SH-SY5Y (cell line): ENCODE measurements around the gene ROR2.

Source experiments
- GATA2 ChIP-seq: IDR thresholded peaks from 2 replicates; pipeline ENCODE4 v1.6.1; 2011; ENCODE audit warnings: mild to moderate bottlenecking, low read depth, low read length
- GATA3 ChIP-seq: IDR thresholded peaks from 2 replicates; pipeline ENCODE4 v1.6.1; 2011; ENCODE audit warnings: low read depth, mild to moderate bottlenecking, low read length, moderate library complexity

Gene ROR2

DNA sequence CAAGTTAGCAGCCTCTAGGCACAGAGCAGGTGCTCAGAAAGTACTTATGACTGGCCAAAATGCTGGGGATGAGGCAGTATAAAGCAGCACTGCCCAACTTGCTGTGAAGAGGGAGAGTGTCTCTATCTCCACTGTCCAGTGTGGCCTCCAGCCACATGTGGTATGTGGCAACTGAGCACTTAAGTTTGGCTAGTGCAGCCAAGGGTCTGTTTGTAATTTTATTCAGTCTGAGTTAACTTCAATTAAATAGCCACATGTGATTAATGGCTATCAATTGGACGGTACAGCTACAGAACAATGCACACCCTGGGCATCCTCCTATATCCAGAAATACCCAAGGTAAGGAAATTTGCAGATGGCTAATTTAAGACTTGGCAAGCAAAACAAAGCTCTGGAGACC lies 26.9 kb downstream of the ROR2 start:
- no peak for TF ChIP-seq GATA2

DNA sequence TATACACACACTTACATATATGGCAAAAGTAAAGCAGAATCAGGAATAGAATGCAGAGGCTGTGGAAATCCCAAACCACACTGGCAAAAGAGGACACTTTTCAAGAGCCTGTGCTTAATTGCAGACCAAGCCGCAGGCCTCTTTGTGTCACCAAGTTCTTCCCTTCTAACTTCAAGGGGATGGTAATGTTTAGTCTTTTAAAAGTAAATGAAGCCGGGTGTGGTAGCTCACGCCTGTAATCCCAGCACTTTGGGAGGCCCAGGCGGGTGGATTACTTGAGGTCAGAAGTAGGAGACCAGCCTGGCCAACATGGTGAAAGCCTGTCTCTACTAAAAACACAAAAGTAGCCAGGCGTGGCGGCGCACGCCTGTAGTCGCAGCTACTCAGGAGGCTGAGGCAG lies 28.7 kb downstream of the ROR2 start:
- TF ChIP-seq GATA2, result no peak
- TF ChIP-seq GATA3, result no peak

DNA sequence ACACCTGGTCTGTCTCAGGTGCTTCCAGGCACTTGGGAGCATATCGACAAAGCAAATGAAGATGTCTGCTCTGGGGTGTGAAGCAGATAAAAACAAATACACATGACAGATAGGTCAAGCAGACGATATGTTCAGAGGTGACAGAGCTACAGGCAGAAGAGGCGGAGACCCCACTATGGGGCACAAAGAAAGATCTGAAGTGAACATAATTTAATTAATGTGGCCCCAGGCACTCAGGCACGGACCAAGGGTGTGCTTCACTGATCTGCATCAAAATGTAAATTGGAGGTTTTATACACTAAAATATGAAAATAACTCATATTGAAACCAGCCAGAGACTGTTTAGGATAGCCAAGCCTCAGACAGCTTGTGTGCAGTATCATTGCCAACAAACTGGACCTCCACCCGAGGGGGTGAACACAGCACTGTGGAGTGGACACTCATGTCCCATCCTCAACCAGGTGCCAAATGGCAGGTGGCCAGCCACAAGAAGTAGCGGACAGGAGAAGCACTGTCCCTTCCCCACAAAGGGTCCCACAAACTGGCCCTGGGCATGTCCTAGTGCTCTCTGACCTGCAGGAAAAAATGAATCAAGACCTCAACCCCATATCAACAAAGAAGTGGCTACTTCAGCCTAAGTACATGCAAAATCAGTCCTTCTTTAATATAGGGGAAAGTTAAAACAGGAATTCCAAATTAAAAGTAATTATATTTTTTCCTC lies 29.2 kb downstream of the ROR2 start:
- TF ChIP-seq GATA2 (no peak), GATA3 (no peak)

DNA sequence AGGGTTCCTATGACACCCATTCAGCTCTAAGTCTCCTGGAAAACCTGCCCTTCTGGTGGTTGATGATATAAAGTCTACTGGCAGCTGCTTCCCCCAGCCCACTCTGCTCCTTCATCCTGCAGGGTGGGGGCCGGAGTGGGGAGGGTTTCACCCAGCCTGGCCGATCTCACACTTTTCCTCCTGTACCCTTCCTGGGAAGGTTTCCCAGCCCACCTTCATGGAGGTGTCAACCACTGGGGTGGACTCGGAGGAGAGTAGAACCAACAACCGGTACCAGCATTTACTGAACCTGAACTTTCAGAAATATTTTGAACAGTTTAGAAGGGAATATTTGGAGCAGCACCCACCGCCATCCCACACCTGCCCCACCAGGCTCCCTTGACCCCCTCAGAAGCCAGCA lies 30.4 kb downstream of the ROR2 start:
- TF ChIP-seq GATA2 (no peak), GATA3 (no peak)

DNA sequence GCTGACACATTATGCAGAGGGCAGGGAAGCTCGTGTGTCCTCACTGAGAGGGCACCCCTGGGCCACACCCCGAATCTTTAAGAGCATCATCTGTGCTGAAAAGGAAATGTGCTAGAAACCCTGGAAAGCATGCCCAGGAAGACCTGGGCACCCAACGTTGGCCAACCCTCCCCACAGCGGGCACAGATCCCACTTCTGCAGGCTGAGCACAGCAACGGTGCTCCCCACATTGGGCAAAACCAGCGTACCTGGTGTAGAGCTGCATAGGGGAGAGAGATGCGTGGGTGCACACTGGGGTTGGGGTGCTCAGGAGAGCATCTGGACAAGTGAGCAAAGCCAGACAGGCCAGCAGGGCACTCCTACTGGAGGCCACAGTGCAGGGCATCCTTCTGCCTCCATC lies 32.6 kb downstream of the ROR2 start:
- TF ChIP-seq GATA3, result no peak
- no peak for TF ChIP-seq GATA2

DNA sequence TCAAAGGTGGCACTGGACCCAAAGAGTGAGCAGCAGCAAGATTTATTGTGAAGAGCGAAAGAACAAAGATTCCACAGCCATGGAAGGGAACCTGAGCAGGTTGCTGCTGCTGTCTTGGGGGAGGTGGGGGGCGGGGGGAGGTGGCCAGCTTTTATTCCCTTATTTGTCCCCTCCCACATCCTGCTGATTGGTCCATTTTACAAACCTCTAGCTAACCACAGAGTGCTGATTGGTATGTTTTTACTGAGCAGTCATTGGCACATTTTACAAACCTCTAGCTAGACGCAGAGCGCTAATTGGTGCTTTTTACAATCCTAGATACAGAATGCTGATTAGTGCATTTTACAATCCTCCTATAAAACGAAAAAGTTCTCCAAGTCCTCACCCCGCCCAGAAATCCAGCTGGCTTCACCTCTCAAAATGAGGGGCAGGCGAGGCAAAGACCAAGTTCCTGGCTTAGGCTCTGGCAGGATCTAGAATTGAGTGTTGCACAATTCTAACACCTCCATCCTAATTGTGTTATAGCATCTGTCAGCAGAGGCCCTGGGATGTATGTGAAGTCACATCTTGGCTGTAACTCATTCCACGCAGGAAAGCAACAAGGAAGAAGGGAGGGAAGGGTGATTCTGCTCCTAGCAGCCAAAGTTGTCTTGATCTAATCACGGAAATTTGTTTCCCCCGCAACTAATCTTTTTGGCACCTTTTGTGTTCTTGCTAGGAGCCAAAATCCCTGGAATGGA lies 34.3 kb downstream of the ROR2 start:
- TF ChIP-seq GATA2 (no peak), GATA3 (no peak)

DNA sequence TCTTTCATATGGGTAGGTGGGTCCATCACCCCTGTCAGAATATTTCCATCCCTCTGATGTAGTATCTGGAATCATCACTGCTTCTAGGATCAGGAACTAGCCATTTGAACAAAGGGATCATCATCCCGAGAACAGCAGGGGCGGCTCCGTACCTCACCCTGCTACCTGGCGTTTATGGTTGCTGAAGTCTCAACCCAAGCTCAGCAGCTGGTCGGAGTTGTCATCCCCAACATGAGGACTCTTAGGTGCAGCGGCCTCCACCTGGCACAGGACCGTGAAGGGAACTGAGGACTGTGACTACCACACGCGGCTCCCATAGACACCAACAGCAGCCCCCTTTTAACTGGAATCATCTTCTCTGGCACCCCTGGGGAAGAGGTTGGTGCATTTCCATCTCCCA lies 35.1 kb downstream of the ROR2 start:
- TF ChIP-seq GATA2, result no peak
- no peak for TF ChIP-seq GATA3

DNA sequence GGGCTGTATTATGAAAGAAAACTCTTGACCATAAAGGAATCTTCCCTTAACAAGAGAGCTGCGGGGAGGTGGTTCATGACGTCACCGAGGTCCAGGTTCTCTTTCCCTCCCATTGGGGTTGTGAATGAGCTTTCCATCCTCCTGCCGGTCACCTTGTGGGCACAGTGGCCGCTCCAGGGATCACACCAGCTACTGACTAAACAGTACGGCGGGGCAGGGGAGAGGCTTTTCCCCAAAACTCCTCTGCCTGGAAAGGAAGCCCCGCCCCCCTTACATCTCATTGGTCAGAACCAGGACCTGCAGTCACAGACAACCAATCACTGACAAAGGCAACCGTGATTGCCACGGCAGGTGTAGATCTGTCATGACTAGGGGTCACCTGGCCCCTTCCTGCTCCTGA lies 35.6 kb downstream of the ROR2 start:
- TF ChIP-seq GATA3 (no peak), GATA2 (no peak)

DNA sequence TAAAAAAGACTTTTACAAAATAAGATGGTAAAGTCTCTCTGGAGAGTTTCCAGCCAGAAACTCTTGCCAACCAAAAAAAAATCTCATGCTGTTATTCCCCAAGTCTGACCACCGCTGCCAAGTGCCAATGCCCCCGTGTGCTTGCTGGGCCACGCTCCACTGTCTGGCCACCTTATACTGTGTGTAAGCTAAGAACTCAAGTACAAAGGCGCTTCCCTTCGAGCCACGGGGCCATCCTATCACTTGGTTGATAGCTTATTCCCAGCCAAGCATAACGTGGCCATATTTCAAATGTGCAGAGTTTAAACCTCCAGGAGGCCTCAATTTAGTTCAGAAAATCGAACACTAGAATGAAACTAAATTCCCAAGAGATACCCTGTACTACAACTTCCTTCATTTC lies 36.0 kb downstream of the ROR2 start:
- TF ChIP-seq GATA2 (no peak), GATA3 (no peak)

DNA sequence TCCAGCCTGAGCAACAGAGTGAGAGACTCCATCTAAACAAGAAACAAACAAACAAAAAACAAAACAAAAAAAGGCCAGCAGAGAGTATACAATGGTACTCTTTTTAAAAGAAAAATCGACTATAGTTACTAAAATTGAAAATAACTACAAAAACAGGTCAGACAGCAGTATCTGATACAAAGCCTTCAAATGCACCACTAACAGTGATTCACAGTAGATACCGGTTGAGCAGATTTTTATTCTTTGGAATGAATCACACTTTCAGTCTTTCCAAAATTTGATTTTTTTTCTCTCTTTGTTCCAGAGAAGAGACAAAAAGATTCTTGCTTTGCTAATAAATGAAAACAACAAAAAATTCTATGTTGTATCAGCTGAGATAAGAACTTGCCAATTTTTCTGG lies 36.9 kb downstream of the ROR2 start:
- no peak for TF ChIP-seq GATA2
- TF ChIP-seq GATA3, result no peak

DNA sequence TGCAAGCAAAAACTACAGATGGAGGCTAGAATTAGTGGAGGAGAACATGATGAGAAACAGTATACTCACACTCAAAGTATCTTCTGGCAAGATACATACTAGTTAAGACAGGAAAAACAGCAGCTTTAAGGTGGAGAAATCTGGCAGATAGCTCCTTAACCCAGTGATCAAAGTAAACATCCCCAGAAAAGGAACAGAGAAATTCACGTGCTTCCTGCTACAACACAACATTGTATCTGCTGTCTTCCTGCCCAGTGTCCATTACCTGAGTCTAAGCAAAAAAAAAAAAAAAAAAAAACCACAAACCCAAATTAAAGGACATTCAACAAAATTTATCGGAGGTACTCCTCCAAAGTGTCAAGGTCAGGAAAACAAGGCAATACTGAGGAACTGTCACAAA lies 38.4 kb downstream of the ROR2 start:
- TF ChIP-seq GATA3 (no peak), GATA2 (no peak)

DNA sequence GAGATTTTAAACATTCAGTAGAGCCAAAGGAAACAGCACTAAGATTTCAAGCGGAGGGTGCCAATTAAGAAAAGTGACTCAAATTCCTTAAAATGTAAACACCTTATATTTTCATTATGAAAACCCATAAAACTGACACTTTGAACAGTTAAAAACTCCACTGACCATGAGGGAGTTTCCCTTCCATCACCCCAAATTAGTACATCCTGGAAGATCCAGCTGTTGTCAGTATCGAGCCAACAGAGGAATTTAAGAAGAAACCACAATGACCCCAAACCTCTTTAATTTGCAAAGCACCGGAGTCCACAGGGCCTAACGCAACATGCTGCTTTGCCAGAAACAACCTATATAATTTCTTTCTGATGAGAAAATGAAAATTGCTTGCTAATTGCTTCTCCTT lies 41.3 kb downstream of the ROR2 start:
- TF ChIP-seq GATA2 (no peak), GATA3 (no peak)

DNA sequence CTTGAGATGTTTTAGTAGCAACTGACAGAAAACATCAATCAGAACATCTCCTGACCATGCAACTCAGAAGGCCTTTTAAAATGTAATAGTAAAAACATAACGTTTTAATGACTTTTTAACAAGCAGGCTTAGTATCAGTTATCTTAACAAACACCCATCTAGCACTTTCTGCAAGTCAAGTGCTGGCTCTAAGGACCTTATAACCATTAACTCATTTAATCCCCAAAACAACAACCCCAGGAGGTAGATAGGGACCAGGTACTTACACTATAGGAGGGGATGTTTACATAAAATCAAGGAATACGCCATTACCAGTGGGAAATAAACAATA lies 41.8 kb downstream of the ROR2 start:
- TF ChIP-seq GATA2 (no peak), GATA3 (no peak)

DNA sequence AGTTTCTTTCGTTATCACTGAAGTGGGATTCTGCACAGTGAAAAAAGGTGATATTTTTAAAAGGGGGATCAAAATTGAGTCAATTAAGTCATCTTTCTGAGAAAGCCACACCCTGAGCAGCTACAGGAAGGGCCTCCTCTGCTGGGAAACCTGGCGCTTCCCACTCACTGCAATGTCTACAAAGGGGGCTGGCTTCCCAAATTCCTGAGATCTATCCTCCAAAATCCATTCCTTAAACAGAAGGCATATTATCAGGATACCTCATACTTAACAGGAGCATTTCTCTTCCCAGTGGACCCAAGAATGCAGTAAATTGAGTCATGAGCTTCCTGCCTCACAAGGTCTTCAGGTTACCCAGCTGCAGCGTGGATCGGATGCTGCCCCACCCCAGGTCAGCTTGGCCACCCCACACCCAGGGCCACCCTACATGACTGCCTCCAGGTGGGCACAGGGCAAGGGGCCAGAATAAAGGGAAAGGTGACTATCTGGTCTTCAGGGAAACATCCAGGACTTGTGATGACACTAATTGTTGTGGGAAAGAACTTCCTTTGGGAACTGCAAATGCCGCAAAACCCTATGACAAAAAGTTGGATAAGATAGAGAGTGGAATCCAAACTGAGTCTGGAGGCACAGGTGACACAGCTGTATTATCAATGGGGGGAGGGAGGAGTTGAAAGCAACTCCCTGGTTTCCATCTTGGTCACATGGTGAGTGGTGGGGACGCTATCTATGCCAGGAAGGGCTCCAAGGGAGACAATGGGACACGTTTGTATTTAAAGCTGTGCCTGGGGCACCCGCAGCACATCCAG lies 42.3 kb downstream of the ROR2 start:
- TF ChIP-seq GATA3 (no peak), GATA2 (no peak)

DNA sequence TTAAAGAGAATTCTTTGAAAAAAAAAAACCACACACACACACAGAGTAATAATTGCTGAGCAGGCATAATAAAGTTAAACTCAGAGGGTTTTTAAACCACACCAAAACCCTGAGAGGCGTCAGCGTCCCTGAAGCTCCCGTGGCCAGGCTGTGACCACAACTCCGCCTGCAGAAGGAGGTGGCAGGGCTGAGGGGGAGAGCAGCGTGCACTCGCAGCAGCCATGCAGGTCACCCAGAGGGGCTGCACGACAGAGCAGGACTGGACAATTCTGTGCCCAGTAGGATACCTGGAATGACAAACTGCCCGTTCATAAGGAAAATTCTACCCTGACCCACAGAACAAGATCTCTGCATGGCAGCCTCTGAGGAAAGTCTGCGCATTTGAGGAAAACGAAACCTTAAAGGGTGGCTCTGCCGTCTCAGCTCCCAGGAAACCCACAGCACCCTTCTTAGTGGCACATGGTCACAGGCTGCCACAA lies 44.0 kb downstream of the ROR2 start:
- TF ChIP-seq GATA2 (no peak), GATA3 (no peak)
